Progenitor cell of endocrine pancreas (in vitro differentiated cells): ENCODE measurements around the gene ACTR1B. TPM values are rescaled to one million over a fixed set of nuclear protein-coding genes. Genes with fewer than 3 reads are reported as not detected.
A peak's percentile ranks its signal among the peaks of the same experiment; 100 is the strongest.
"Not testable (repeated sequence)": the region's sequence is repeated elsewhere in the genome, so short reads cannot be mapped to it uniquely, and the experiment has no call there.

Experiments used
- DNase-seq: peaks from one replicate; pipeline ENCODE4 v3.0.0; 2021; ENCODE audit warnings: low spot score; ENCODE audit not compliant: unreplicated experiment
- H3K27ac Mint-ChIP-seq: 2 replicates; pipeline ENCODE4 v1.8.0; 2021; ENCODE audit warnings: mild to moderate bottlenecking, moderate library complexity, mixed read lengths
- H3K27me3 Mint-ChIP-seq: 2 replicates; pipeline ENCODE4 v1.8.0; 2021; ENCODE audit warnings: mixed read lengths
- H3K36me3 Mint-ChIP-seq: 2 replicates; pipeline ENCODE4 v1.8.0; 2022; ENCODE audit warnings: mixed read lengths; ENCODE audit not compliant: insufficient read depth
- H3K4me1 Mint-ChIP-seq: 2 replicates; pipeline ENCODE4 v1.8.0; 2021; ENCODE audit warnings: low read depth, mixed read lengths
- H3K4me3 Mint-ChIP-seq: 2 replicates; pipeline ENCODE4 v1.8.0; 2021; ENCODE audit warnings: low read depth, mild to moderate bottlenecking, moderate library complexity, mixed read lengths
- H3K9me3 Mint-ChIP-seq: 2 replicates; pipeline ENCODE4 v1.8.0; 2021; ENCODE audit warnings: low read depth, mixed read lengths
- total RNA-seq: library from RNA; stranded (reverse); gene quantifications from 2 replicates; pipeline ENCODE4 v1.2.1, GENCODE V29; 2021
- TF ChIP-seq, protein P1 (sequence below): fragments of 200-600 bp; sonication (generic); IDR thresholded peaks from one replicate; pipeline ENCODE4 v1.5.0; 2021; ENCODE audit warnings: antibody characterized with exemption, mild to moderate bottlenecking; ENCODE audit not compliant: unreplicated experiment

The ACTR1B gene
- total RNA-seq, 1 donor from 2014 or later, result 88.5 TPM

DNA sequence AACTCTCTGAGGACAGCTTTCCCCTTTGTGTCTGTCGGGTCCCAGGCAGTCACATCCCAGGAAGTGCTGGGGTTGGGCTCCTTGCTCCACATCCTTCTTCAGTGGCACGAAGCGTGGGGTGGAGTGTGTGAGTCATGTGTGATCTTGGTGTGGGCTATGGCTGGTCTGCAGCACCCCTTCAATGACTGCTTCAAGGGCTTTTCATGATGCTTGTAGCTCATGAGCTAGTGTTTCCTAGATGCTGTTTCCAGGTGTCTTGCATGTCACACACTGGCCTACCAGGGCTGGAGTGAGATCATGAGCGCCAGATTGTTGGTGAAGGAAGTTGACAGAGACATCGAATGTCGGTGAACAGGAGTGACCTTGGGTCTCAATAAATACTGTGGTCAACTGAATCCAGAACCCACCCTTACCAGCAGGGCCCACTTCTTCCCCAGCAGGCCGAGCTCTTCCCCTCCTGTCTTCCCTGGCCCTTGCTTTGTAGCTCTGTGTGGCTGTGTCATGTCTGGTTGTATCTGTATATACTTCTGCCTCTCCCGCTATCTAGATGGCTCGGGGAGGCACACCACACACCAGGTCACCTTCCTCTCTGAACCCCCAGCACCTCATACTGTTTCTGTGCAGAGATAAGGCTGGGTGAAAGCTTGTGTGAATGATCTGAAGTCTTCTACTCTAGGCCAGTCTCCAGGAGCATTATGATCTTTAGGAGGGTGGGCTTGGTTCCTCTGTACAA is 9.5 kb upstream of the ACTR1B start:
- Mint-ChIP-seq H3K27me3 (no peaks in the 10 kb centered on the region), H3K9me3 (peaks cover 3% of the 10 kb centered on the region), H3K4me1 (peaks cover 4% of the 10 kb centered on the region), H3K4me3 (no peak overlapping the region), H3K27ac (no peak overlapping the region), H3K36me3 (peaks cover 4% of the 10 kb centered on the region)
- TF ChIP-seq, protein P1, sequence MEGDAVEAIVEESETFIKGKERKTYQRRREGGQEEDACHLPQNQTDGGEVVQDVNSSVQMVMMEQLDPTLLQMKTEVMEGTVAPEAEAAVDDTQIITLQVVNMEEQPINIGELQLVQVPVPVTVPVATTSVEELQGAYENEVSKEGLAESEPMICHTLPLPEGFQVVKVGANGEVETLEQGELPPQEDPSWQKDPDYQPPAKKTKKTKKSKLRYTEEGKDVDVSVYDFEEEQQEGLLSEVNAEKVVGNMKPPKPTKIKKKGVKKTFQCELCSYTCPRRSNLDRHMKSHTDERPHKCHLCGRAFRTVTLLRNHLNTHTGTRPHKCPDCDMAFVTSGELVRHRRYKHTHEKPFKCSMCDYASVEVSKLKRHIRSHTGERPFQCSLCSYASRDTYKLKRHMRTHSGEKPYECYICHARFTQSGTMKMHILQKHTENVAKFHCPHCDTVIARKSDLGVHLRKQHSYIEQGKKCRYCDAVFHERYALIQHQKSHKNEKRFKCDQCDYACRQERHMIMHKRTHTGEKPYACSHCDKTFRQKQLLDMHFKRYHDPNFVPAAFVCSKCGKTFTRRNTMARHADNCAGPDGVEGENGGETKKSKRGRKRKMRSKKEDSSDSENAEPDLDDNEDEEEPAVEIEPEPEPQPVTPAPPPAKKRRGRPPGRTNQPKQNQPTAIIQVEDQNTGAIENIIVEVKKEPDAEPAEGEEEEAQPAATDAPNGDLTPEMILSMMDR, result no peak
- DNase-seq, result no peak

DNA sequence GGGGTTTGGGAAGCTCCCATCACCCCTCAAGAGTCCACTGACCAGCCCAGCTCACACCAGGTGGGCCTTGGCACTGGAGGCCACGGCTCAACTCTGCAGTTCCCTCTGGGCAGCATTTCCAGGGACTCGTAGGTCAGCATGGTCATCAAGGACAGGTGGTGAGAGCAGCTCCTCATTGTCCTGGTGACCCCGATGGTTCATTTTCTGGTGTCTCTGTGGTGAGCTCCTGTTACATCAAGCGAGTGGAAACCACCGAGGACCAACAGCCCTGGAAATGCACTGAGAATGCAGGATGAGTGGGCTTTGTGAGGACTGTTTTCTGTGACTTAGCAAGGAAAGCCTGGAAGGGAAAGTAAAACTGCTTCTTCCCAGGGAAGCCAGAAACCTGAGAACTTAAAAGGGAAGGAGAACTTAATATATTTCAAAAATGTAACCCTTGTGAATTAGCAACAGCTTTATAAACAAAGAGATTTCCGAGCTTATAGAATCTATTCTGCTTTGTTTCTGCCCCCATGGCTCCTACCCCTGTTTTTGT is 8.8 kb upstream of the ACTR1B start:
- not testable (repeated sequence) for H3K36me3 Mint-ChIP-seq, H3K27me3 Mint-ChIP-seq, H3K27ac Mint-ChIP-seq, DNase-seq, H3K9me3 Mint-ChIP-seq, H3K4me1 Mint-ChIP-seq, H3K4me3 Mint-ChIP-seq

DNA sequence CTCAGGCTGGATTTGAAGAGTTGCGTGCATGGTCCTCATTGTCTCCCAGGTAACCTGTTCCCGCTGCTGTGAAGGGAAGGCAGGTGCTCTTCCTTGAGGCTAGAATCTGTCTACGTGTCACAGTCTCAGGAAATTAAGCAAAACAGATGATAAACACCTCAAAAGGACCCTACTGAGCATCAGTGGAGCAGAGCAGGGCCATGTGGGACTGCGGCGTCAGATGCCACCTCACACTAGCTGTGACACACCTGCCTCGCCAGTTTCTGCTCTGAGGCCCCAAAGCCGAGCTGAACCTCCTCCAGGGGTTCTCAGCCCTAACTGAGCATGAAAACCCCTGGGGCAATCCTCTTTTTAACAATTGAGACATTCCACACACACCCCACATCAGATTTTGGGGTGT is 7.7 kb upstream of the ACTR1B start:
- Mint-ChIP-seq H3K36me3 (no peaks in the 10 kb centered on the region), H3K4me3 (no peak overlapping the region), H3K4me1 (peaks cover 4% of the 10 kb centered on the region), H3K9me3 (no peaks in the 10 kb centered on the region), H3K27me3 (no peaks in the 10 kb centered on the region), H3K27ac (no peak overlapping the region)
- no peak for DNase-seq
- TF ChIP-seq, protein P1, result no peak

DNA sequence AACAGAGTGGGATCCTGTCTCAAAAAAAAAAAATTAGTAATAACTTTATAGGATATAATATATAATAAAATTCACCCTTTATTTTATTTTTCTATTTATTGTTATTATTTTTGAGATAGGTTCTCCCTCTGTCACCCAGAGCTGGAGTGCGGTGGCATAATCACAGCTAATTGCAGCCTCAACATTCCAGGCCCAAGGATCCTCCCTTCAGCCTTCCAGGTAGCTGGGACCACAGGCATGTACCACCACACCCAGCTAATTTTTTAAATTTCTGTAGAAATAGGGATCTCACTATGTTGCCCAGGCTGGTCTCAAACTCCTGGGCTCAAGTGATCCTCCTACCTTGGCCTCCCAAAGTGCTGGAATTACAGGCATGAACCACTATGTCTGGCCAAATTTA is 6.6 kb upstream of the ACTR1B start:
- Mint-ChIP-seq H3K4me1 (peaks cover 4% of the 10 kb centered on the region), H3K27ac (no peak overlapping the region), H3K36me3 (no peaks in the 10 kb centered on the region), H3K4me3 (no peak overlapping the region), H3K27me3 (no peaks in the 10 kb centered on the region), H3K9me3 (no peaks in the 10 kb centered on the region)
- no peak for DNase-seq
- TF ChIP-seq, protein P1, result no peak

DNA sequence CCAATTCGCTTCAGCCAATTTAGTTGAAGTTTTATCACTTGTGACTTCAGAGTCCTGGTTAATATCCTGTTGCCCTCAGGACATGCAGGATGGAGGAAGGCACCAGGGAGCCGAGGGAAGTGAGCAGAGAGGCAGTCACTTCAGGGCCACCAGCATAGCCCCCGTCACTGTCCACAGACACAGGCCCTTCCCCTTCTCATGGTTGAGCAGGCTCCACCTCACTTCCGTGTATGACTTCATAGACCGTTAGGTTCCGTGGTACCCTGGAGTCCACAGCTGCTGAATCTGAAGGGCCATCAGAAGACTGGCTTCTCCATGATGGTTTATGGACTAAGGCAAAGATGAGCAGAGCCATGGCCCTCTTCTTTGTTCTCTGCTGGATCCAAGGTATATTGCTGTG is 5.6 kb upstream of the ACTR1B start, which contains the start of gene C2orf92:
Gene C2orf92, plus strand, starts transcription at position 266 of the 400 bp plus-strand sequence. Its CDS starts 76 bp downstream, at position 342.
- no peak within 1 kb of the TSS for H3K27ac Mint-ChIP-seq
- no peak for DNase-seq
- H3K36me3 Mint-ChIP-seq, result no peaks in the 10 kb centered on the region
- no peaks in the 10 kb centered on the region for H3K9me3 Mint-ChIP-seq
- no peaks in the 10 kb centered on the region for H3K27me3 Mint-ChIP-seq
- TF ChIP-seq, protein P1, result no peak
- H3K4me1 Mint-ChIP-seq, result peaks cover 4% of the 10 kb centered on the region
- no peak within 1 kb of the TSS for H3K4me3 Mint-ChIP-seq

DNA sequence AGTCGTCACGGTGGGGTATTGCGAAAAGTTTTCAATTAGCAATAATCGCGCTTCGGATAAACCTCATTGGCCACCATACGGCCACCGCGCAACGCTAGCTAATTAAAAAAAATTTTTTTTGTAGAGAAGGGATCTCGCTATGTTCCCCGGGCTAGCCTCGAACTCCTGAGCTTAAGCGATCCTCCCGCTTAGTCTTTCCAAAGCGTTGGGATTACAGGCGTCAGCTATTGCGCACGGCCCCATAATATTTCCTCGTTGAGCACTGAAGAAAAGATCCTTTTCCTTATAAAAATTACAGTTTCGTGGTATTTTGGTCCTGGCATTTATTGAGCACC is 759 bp upstream of the ACTR1B start:
- Mint-ChIP-seq H3K27ac (peak overlapping the region; percentile 98), H3K4me3 (peak overlapping the region; percentile 89), H3K27me3 (no peaks in the 10 kb centered on the region), H3K4me1 (peaks cover 17% of the 10 kb centered on the region), H3K9me3 (no peaks in the 10 kb centered on the region), H3K36me3 (peaks cover 2% of the 10 kb centered on the region)
- DNase-seq, result no peak
- TF ChIP-seq, protein P1, result peak; percentile 2
